NT2/D1 (cell line): ENCODE data around the gene ARHGEF10L.

Experiments used
- SUZ12 ChIP-seq: IDR thresholded peaks from 2 replicates; pipeline ENCODE4 v1.6.1; 2011; ENCODE audit not compliant: insufficient read length, insufficient read depth; ENCODE audit errors: extremely low read depth
- ZNF274 ChIP-seq: IDR thresholded peaks from 2 replicates; pipeline ENCODE4 v1.6.1; 2011; ENCODE audit warnings: mild to moderate bottlenecking, low read depth, low read length

DNA sequence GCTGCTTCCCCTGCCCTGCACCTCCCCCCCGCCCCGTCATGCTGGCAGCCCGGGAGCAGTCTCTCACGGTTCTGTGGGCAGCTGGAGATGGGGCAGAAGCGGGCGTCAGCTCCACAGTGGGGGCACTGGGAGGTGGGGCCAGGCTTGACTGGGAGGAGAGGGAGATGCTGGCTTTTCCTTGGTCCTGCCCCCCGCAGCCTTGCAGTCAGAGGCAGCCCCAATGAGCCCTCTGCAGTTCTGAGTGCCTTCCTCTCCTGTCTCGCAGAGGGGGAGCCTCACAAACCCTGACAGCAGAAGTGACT lies 21.7 kb downstream of the ARHGEF10L start:
- no peak for TF ChIP-seq ZNF274
- no peak for TF ChIP-seq SUZ12
